Smooth muscle cell (in vitro differentiated cells): ENCODE measurements around the gene GALNT2. TPM values are rescaled to one million over a fixed set of nuclear protein-coding genes. Genes with fewer than 3 reads are reported as not detected.

Experiments
- DNase-seq: peaks from one replicate; lab custom pipeline; 2025; ENCODE audit not compliant: unreplicated experiment; lab: John Stamatoyannopoulos, UW
- H2AFZ ChIP-seq: fragments of 200-600 bp; sonication (generic); 2 replicates; pipeline ENCODE4 v1.6.0; 2016; ENCODE audit warnings: antibody characterized with exemption, low read depth, mild to moderate bottlenecking
- H3F3A ChIP-seq: fragments of 200-600 bp; sonication (generic); 2 replicates; pipeline ENCODE4 v1.6.0; 2017; ENCODE audit warnings: antibody characterized with exemption, low read depth
- H3K27ac ChIP-seq: fragments of 200-600 bp; sonication (generic); 2 replicates; pipeline ENCODE4 v1.5.1; 2016; ENCODE audit warnings: low read depth, mild to moderate bottlenecking
- H3K27me3 ChIP-seq: fragments of 200-600 bp; sonication (generic); 2 replicates; pipeline ENCODE4 v1.6.1; 2016; ENCODE audit warnings: low read depth, mild to moderate bottlenecking
- H3K36me3 ChIP-seq: fragments of 200-600 bp; sonication (generic); 2 replicates; pipeline ENCODE4 v1.5.1; 2016; ENCODE audit warnings: low read depth
- H3K4me1 ChIP-seq: fragments of 200-600 bp; sonication (generic); 2 replicates; pipeline ENCODE4 v1.5.1; 2016; ENCODE audit warnings: low read depth
- H3K4me2 ChIP-seq: fragments of 200-600 bp; sonication (generic); 2 replicates; pipeline ENCODE4 v1.6.0; 2016; ENCODE audit warnings: mild to moderate bottlenecking
- H3K4me3 ChIP-seq: fragments of 200-600 bp; sonication (generic); 2 replicates; pipeline ENCODE4 v1.5.1; 2016; ENCODE audit warnings: mild to moderate bottlenecking
- H3K79me2 ChIP-seq: fragments of 200-600 bp; sonication (generic); 2 replicates; pipeline ENCODE4 v1.6.0; 2016; ENCODE audit warnings: low read depth, mild to moderate bottlenecking
- H3K9ac ChIP-seq: fragments of 200-600 bp; sonication (generic); 2 replicates; pipeline ENCODE4 v1.6.0; 2016; ENCODE audit warnings: low read depth
- H3K9me3 ChIP-seq: fragments of 200-600 bp; sonication (generic); replicated peaks from 2 replicates; pipeline ENCODE4 v1.5.1; 2016; ENCODE audit warnings: low read depth
- H4K20me1 ChIP-seq: fragments of 200-600 bp; sonication (generic); 2 replicates; pipeline ENCODE4 v1.6.0; 2016; ENCODE audit warnings: low read depth
- CTCF ChIP-seq: fragments of 200-600 bp; sonication (generic); IDR thresholded peaks from 2 replicates; pipeline ENCODE4 v1.5.1; 2017; ENCODE audit warnings: borderline replicate concordance, mild to moderate bottlenecking, antibody characterized with exemption; ENCODE audit not compliant: insufficient read depth, poor library complexity, severe bottlenecking
- WGBS: methylation state at CpG from one replicate; pipeline ENCODE4 v1.1.7; 2016; ENCODE audit warnings: low lambda C conversion rate; 5-methylcytosine and 5-hydroxymethylcytosine counted together
- polyA plus RNA-seq: library from polyadenylated mRNA; unstranded; fragments of >200 nt; fragmentation: Nextera tagmentation; extraction: Ambion mirVana; gene quantifications from 2 replicates; pipeline ENCODE4 v1.2.1, GENCODE V29; 2016
- total RNA-seq: library from RNA; depleted of rRNA; stranded (reverse); fragments of >200 nt; gene quantifications from 2 replicates; pipeline ENCODE4 v1.2.3, GENCODE V29; 2014

GALNT2 gene
- total and polyA plus RNA-seq, 2 experiments from 2014 or later = 76.4 to 152 TPM

DNA sequence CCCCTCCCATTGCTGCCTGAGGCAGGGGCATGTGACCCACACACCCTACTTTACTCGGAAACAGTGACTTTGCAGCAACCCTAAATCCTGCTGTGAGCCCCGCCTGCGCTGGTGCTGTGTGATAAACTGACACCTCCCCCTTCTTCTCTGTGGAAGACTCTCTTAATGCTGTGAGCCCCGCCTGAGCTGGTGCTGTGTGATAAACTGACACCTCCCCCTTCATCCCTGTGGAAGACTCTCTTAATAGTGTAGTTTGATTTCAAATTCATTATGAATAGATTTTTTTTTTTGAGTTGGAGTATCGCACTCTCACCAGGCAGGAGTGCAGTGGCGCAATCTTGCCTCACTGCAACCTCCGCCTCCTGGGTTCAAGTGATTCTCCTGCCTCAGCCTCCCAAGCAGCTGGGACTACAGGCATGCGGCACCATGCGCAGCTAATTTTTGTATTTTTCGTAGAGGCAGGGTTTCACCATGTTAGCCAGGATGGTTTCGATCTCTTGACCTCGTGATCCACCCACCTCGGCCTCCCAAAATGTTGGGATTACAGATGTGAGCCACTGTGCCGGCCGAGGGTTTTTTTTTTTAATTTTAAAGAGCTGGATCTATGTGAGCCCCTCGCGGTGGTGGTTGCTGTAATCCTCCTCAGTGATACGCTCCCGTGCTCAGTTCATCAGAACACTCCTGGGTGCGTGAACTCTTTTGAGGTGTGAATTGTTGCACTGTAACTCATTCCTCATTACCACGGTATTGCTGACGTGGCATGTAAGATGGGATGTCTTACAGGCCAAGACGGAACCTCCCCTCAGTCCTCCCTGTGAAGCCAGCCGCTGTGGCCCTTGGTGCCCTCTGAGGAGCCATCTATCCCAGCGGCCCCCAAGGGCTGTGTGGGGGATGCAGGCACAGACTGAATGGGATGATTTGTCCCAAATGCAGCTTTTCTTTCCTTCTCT, 60.3 kb downstream of the GALNT2 start:
- no peak overlapping the region for H3K4me3 ChIP-seq
- peaks cover 32% of the 10 kb centered on the region for H3K4me1 ChIP-seq
- peaks cover 2% of the 10 kb centered on the region for H3F3A ChIP-seq
- H3K27me3 ChIP-seq = no peaks in the 10 kb centered on the region
- H3K9me3 ChIP-seq = no peaks in the 10 kb centered on the region
- peaks cover 87% of the 10 kb centered on the region for H3K79me2 ChIP-seq
- H3K4me2 ChIP-seq = peak overlapping the region; percentile 29
- H3K27ac ChIP-seq = no peak overlapping the region
- no peak for DNase-seq
- H4K20me1 ChIP-seq = peaks cover 100% of the 10 kb centered on the region
- TF ChIP-seq CTCF = no peak
- no peak overlapping the region for H2AFZ ChIP-seq
- no peaks in the 10 kb centered on the region for H3K36me3 ChIP-seq
- no peak overlapping the region for H3K9ac ChIP-seq
- 83% methylated on average over 25 of the region's 25 CpGs for WGBS

DNA sequence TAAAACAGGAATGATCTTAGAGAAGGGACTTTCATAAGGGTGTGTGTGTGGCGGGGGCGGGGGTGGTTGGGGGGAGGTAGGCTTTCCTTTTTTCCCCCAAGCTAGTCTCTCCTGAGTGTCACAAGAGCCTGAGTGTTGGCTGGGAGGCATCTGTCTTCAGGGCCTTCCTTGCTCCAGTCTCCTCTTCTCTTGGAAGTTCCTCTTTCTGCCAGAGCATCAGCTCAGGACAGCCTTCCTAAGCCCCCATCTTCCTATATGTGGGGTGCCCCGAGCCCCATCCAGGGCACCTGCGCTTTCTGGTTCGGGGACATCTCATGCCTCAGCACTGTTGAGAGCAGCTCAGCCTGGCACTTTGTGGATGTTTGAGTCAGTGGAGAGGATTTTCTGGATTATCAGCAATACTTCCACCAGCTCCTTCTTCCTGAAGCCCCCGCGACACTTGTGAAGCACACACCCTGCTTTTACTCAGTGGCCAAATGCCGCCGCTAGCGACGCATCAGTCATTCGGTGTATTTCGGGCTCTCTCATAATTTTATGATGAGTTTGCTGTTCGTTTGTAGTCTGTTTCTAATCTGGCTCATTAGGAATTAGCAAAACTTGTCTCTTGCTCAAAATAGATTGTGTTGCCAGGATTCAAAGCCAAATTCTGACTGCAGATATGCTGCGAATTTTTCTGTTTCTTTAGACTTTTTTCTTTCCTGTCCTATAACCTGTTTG, 61.7 kb downstream of the GALNT2 start:
- 53% methylated on average over 15 of the region's 15 CpGs for WGBS
- H3K4me1 ChIP-seq = peaks cover 32% of the 10 kb centered on the region
- peaks cover 100% of the 10 kb centered on the region for H4K20me1 ChIP-seq
- no peak for DNase-seq
- H3K27ac ChIP-seq = no peak overlapping the region
- H3K36me3 ChIP-seq = no peaks in the 10 kb centered on the region
- no peaks in the 10 kb centered on the region for H3K27me3 ChIP-seq
- H3K79me2 ChIP-seq = peaks cover 87% of the 10 kb centered on the region
- no peak overlapping the region for H2AFZ ChIP-seq
- no peak for TF ChIP-seq CTCF
- peak overlapping the region; percentile 63 for H3K4me2 ChIP-seq
- no peaks in the 10 kb centered on the region for H3K9me3 ChIP-seq
- H3F3A ChIP-seq = no peaks in the 10 kb centered on the region
- H3K4me3 ChIP-seq = no peak overlapping the region
- no peak overlapping the region for H3K9ac ChIP-seq

DNA sequence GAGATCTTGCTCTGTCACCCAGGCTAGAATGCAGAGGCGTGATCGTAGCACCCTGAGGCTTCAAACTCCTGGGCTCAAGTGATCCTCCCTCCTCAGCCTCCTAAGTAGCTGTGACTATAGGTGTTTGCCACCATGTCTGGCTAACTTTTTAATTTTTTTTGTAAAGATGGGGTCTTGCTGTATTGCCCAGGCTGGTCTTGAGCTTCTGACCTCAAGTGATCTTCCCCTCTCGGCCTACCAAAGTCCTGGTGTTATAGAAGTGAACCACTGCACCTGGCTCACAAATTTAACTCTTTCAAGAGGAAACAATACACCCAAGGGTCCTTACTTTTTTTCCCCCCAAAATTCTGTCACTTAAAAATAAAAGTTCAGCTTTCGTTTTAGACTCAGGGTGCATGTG, 62.3 kb downstream of the GALNT2 start:
- Histone ChIP-seq H3K4me1 (peaks cover 32% of the 10 kb centered on the region), H3K9me3 (no peaks in the 10 kb centered on the region), H3K9ac (no peak overlapping the region), H3K4me2 (peak overlapping the region; percentile 63), H3K79me2 (peaks cover 86% of the 10 kb centered on the region), H3K27me3 (no peaks in the 10 kb centered on the region), H2AFZ (no peak overlapping the region), H4K20me1 (peaks cover 100% of the 10 kb centered on the region), H3K27ac (no peak overlapping the region), H3K36me3 (no peaks in the 10 kb centered on the region), H3F3A (no peaks in the 10 kb centered on the region), H3K4me3 (no peak overlapping the region)
- 97% methylated on average over 4 of the region's 4 CpGs for WGBS
- no peak for DNase-seq
- TF ChIP-seq CTCF = no peak
